Activated naive CD4-positive, alpha-beta T cell treated with anti-CD3 and anti-CD28 coated beads, Interleukin-2, amount 10 ng/mL, durations not matched to agents 5 hours and 36 hours (primary cell): ENCODE measurements around the gene CDK14. TPM values are rescaled to one million over a fixed set of nuclear protein-coding genes. Genes with fewer than 3 reads are reported as not detected.

Experiments
- total RNA-seq, 2 experiments: library from RNA; stranded (reverse); gene quantifications; one replicate each; pipeline ENCODE4 v1.2.3, GENCODE V29; 2021

CDK14 gene
- not detected for total RNA-seq

DNA sequence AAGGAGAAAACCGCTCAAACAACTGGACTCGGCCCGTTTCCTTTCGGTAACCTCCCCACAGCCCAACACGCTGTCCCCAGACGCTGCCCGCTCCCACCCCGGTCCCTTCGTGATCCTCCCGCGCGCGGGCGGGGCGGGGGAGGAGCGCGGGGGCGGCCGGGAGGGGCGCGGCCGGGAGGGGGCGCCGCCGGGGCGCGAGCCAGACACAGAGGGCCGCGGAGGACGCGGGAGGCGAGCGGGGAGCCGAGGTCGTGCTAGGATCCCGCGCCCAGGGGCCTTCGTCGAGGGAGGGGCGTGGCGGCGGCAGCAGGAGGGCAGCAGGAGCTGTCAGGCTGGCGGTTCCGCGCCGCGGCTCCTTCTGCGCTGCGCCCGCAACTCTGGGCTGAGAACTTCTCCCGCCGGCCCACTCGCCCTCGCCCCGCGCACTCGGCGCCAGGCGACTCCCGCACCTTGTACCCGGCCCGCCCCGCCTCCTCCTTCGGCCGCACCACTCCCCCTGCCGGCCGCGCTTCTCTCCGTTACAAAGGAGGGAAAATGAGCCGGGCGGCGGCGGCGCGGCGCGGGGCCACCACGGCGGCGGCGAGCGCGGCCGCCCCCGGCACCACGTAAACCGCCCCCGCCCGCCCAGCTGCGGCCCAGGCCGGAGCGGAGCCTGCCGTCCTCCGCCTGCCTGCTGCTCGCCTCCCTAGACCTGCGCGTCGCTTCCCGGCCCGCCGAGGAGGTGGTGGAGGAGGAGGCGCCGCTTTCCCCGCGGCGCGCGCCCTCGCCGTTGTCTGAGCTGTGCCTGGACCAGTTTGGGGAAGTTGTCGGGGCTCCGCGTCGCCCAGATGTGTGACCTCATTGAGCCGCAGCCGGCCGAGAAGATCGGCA, at the start of gene CDK14:
CDK14 (plus strand) TSS at position 521 of the 870 bp plus-strand sequence; CDS start at position 828, 307 bp downstream.

Other genes starting within 250 kb of the CDK14 start
- gene GTPBP10, start 249.6 kb upstream of the CDK14 start, total RNA-seq = 10 to 100 TPM; 26.8 to 29.4 TPM
- gene CLDN12, start 192.9 kb upstream of the CDK14 start, total RNA-seq = 1 to 10 TPM; 3.7 to 4.6 TPM
- not detected for gene PTTG1IP2, start 126.7 kb upstream of the CDK14 start, total RNA-seq